Cardiac muscle cell (in vitro differentiated cells and primary cell): ENCODE data around the gene MCFD2. TPM values are rescaled to one million over a fixed set of nuclear protein-coding genes. Genes with fewer than 3 reads are reported as not detected.

Experiments used
- DNase-seq, 2 donors: peaks; one replicate each; pipeline versions ENCODE4 v3.0.0 to v3.0.0-alpha.2; 2010 to 2017; ENCODE audit warnings: low read depth in 1 of 2, low spot score in 1 of 2
- H3K27ac ChIP-seq: fragments of 200-600 bp; sonication (generic); 2 replicates; pipeline ENCODE4 v1.5.1; 2016
- H3K27me3 ChIP-seq: fragments of 200-600 bp; sonication (generic); 2 replicates; pipeline ENCODE4 v1.6.0; 2016; ENCODE audit warnings: control low read depth
- H3K36me3 ChIP-seq: fragments of 200-600 bp; sonication (generic); 2 replicates; pipeline ENCODE4 v1.5.1; 2016; ENCODE audit warnings: control low read depth
- H3K4me1 ChIP-seq: fragments of 200-600 bp; sonication (generic); 2 replicates; pipeline ENCODE4 v1.8.1; 2017; ENCODE audit warnings: low read depth, mild to moderate bottlenecking, mixed run types
- H3K4me3 ChIP-seq: fragments of 200-600 bp; sonication (generic); 2 replicates; pipeline ENCODE4 v1.5.1; 2016; ENCODE audit warnings: mild to moderate bottlenecking
- H3K9me3 ChIP-seq: fragments of 200-600 bp; sonication (generic); 2 replicates; pipeline ENCODE4 v1.5.1; 2017; ENCODE audit warnings: low read depth, mild to moderate bottlenecking, control low read depth
- polyA plus RNA-seq: library from polyadenylated mRNA; unstranded; fragments of >200 nt; fragmentation: Nextera tagmentation; extraction: Ambion mirVana; gene quantifications from 2 replicates; pipeline ENCODE4 v1.2.1, GENCODE V29; 2016
- total RNA-seq: library from RNA; depleted of rRNA; stranded (reverse); fragments of >200 nt; gene quantifications from 2 replicates; pipeline ENCODE4 v1.2.3, GENCODE V29; 2016
- TF ChIP-seq, protein P1 (sequence below): IDR thresholded peaks from 2 replicates; pipeline ENCODE4 v1.5.1; 2012; ENCODE audit warnings: low read depth, mild to moderate bottlenecking, low read length

Gene MCFD2
- total and polyA plus RNA-seq, 2 experiments from 2014 or later = 59.1 to 64.2 TPM

DNA sequence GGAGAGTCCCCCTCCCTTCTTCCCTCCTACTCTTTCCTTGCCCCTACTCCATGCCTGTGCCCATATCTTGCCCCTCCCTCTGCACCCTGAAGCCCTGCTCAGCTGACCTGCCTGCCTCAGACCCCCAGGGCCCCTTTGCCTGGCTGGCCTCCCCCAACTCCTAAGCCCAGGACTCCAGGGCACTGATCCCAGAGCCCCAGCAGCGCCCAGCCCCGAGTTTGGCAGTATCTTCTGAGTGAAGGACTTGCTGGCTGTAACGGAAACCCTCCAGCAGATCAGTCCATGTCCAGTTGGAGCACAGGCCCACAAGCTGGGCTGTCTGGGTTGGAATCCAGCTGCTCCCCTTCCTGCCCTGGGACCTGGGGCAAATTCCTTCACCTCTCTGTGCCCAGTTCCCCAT, 46.0 kb downstream of the MCFD2 start:
- no peaks in the 10 kb centered on the region for H3K36me3 ChIP-seq
- TF ChIP-seq, protein P1, sequence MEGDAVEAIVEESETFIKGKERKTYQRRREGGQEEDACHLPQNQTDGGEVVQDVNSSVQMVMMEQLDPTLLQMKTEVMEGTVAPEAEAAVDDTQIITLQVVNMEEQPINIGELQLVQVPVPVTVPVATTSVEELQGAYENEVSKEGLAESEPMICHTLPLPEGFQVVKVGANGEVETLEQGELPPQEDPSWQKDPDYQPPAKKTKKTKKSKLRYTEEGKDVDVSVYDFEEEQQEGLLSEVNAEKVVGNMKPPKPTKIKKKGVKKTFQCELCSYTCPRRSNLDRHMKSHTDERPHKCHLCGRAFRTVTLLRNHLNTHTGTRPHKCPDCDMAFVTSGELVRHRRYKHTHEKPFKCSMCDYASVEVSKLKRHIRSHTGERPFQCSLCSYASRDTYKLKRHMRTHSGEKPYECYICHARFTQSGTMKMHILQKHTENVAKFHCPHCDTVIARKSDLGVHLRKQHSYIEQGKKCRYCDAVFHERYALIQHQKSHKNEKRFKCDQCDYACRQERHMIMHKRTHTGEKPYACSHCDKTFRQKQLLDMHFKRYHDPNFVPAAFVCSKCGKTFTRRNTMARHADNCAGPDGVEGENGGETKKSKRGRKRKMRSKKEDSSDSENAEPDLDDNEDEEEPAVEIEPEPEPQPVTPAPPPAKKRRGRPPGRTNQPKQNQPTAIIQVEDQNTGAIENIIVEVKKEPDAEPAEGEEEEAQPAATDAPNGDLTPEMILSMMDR = no peak
- H3K4me1 ChIP-seq = no peaks in the 10 kb centered on the region
- H3K27me3 ChIP-seq = no peaks in the 10 kb centered on the region
- DNase-seq = no peak
- no peak overlapping the region for H3K27ac ChIP-seq
- no peaks in the 10 kb centered on the region for H3K9me3 ChIP-seq
- H3K4me3 ChIP-seq = no peak overlapping the region

DNA sequence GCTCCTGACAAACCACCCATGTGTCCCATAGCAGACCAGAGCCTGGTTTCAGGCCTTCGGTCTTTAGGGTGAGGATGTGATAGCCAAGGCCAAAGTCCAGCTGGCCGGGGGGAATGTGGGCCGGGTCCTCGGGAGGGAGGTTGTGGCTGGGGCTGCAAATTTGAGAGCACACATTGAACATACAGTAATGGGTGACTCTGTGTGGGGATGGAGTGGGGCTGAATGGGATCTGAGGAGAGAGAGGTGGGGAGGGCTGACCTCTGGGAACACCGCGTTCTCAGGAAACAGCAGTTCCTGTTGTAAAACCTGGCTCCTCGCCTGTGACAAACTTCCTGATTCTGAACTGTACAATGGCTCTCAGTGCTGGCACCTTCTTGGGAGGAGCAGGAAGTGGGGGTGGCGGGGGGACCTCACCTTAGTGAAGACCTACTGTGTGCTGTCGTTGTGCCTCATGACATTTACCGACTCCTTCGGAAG, 48.8 kb downstream of the MCFD2 start:
- DNase-seq = peak in 1 of 2 donors; percentile 52
- Histone ChIP-seq H3K27ac (no peak overlapping the region), H3K36me3 (no peaks in the 10 kb centered on the region), H3K4me1 (no peaks in the 10 kb centered on the region), H3K4me3 (no peak overlapping the region), H3K27me3 (no peaks in the 10 kb centered on the region), H3K9me3 (no peaks in the 10 kb centered on the region)
- TF ChIP-seq, protein P1 = no peak

DNA sequence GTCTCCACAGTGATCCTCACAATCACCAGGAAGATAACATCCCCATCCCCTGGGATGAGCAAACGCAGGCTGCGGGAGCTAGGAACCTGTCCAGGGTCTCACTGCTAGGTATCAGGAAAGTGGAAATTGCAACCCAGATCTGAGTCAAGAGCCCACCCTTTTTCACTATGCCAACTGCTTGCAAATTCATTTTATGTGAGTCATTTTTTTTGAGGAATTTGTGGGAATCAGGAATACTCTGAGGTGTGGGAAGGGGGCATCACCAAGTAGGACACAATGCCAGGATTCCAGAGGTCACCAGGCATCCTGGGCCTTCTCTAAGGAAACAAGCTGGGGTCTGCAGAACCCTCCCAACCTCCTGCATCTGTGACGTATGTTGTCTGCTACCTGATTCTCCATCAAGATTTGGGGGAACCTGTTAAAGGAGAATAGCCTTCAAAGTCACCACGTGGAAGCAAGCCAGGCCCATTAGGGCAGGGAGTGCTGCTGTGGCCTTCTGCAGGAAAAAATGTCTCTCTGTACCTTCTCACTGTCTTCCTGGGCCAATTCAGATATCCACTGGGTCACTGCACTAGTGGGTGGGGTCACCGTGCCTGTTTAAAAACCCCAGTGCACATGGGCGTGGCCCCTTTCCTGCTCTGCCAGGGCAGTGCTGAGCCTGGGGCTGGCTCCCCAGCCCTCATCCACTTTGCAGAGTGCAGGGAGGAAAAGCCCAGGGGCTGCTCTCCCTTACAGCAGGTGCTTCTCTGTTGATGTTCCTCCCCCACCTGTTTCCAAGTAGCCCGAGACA, 50.2 kb downstream of the MCFD2 start:
- Histone ChIP-seq H3K9me3 (no peaks in the 10 kb centered on the region), H3K27ac (no peak overlapping the region), H3K27me3 (no peaks in the 10 kb centered on the region), H3K4me3 (no peak overlapping the region), H3K36me3 (no peaks in the 10 kb centered on the region), H3K4me1 (no peaks in the 10 kb centered on the region)
- DNase-seq = no peak
- TF ChIP-seq, protein P1 = no peak

GRCh38 chr2:46863882-46864281, 51.7 kb downstream of the MCFD2 start:
- no peak overlapping the region for H3K27ac ChIP-seq
- TF ChIP-seq, protein P1 = no peak
- DNase-seq = no peak
- no peaks in the 10 kb centered on the region for H3K27me3 ChIP-seq
- no peaks in the 10 kb centered on the region for H3K4me1 ChIP-seq
- no peaks in the 10 kb centered on the region for H3K36me3 ChIP-seq
- no peak overlapping the region for H3K4me3 ChIP-seq
- H3K9me3 ChIP-seq = no peaks in the 10 kb centered on the region

DNA sequence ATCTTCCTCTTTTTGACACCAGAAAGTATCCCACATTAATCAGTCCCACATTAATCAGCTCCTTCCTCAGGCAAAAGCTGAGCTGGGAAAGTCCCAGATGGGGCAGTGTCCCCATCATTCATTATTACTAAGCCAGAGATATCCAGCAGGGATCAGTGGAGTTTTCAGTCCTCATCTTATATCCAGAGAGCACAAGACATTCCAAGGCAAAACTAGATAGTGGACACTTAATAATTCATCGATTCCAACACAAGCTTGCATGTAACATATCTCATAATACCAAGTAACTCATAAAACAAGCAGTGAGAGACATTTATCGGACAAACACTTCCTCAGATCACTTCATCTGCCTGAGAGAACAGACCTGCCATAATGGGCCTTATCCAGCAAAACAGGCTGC, 53.1 kb downstream of the MCFD2 start:
- TF ChIP-seq, protein P1 = no peak
- Histone ChIP-seq H3K4me3 (no peak overlapping the region), H3K36me3 (no peaks in the 10 kb centered on the region), H3K27ac (no peak overlapping the region), H3K27me3 (no peaks in the 10 kb centered on the region), H3K4me1 (no peaks in the 10 kb centered on the region), H3K9me3 (no peaks in the 10 kb centered on the region)
- DNase-seq = no peak
